HG03064 (cell line): ENCODE data around the gene ACTN4.
"Not testable (repeated sequence)": the region's sequence is repeated elsewhere in the genome, so short reads cannot be mapped to it uniquely, and the experiment has no call there.

ENCODE experiments used
- ATAC-seq: cut with Tn5 transposase; IDR thresholded peaks from one replicate; pipeline ENCODE4 v1.9.1; 2021; ENCODE audit warnings: low read depth; ENCODE audit not compliant: unreplicated experiment

ACTN4 gene

DNA sequence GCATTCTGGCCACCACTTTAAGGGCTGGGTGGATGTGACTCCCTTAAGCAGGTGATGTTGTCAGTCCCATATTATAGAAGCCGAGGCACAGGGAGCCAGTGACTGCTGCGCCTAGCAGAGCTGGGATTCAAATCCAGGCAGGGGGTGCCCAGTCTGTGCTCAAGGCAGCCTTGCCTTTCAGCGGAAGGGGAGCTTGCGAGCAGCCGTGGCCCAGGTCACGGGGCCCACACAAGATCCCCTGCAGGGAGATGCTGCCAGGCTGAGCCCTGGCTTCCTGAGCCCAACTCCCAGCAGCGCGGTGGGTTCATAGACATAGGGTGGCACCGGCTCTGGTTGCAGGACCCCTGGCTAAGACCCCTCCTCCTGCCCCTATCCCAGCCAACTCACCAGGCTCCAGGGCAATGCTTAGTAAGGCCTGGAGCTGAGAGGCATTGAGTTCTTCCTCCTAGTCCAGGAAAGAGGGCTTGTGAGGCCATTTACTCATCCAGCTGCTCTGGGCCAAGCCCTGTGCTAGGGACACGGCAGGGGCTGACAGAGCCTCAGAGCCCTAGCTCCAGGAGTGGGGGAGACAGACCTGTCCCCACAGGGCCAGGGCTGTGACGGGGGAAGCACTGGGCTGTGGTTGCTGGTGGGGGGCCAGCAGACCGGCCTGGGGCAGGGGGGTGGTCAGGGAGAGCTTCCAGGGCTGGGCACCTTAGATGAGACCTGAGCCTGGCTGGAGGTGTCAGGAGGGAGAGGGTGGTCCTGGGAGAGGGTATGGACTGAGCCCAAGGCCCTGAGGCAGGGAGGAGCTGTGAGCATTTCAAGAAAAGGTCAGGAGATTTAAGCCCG lies 87.2 kb downstream of the ACTN4 start:
- ATAC-seq = no peak

DNA sequence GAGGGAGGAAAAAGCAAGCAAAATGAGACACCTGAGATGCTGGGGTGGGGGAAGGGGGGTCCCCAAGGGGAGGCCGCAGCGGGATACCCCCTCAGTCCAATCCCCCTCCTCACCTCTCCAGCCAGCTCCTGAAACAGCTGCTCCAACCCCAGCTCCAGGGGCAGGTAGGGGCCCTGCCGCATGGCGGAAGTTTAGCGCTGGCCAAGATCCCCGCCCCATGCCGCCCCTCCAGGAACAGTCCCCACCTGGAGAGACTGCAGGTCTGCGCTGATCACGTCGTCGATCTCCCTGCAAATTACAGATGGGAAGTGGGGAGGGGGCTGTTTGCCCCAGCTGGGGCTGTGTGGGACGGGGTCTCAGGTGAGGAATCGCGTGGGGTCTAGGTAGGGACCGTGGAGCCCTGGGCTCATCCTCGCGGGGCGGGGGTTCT lies 87.8 kb downstream of the ACTN4 start:
- ATAC-seq = no peak

DNA sequence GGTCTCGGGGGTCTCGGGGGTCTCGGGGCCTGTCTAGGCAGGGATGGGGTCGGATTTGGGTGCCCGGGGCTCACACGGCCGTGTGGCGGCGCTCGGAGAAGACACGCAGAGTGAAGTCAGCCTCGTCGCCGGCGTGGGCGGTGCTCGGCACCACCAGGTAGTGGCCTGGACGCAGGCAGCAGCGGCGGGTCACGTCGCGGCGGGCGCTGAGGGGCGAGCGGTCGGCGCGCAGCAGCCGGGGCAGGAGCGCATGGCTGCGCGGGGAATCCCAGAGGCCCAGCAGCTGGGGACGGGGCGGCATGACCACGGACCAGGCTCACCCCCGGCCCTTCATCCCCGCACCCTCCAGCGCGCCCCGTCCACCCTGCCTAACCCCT lies 88.6 kb downstream of the ACTN4 start:
- no peak for ATAC-seq

DNA sequence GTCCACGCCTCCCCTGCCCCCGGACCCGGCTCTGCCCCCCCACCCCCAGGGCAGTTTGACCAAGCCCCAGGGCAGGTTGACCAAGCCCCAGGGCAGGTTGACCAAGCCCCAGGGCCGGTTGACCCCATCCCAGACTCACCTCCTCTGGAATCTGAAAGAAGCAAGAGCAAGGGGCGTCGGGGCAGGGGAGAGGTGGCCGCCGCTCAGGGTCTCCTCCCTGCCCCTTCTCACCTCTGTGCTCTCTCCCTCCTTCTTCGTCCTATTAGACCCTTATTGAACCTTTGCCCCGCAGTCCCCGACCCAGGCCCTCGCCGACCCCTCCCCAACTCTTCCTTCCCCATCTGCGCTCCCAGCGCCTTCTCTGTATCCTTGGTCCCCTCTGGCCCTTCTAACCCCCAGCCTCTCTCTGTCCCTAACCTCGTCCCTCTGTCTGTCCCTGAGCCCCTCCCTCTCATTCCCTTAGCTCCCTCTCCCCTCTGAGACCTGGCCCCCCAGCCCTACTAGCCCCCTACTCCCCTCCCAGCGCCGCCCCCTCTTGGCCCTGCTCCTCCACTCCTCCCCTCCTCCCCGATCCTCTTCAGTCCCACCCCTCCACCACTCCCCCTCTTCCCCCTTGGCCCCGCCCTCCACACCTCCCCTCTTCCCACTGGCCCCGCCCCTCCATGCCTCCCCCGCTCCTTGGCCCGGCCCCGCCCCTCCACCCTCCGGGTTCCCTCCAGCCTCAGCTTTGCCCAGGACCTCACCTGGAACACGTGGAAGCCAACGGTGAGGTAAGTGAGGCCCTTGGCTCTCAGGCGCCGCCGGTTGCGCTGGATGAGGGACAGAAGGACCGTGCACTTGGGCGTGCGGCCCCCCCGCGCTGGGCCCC lies 89.2 kb downstream of the ACTN4 start:
- no peak for ATAC-seq

DNA sequence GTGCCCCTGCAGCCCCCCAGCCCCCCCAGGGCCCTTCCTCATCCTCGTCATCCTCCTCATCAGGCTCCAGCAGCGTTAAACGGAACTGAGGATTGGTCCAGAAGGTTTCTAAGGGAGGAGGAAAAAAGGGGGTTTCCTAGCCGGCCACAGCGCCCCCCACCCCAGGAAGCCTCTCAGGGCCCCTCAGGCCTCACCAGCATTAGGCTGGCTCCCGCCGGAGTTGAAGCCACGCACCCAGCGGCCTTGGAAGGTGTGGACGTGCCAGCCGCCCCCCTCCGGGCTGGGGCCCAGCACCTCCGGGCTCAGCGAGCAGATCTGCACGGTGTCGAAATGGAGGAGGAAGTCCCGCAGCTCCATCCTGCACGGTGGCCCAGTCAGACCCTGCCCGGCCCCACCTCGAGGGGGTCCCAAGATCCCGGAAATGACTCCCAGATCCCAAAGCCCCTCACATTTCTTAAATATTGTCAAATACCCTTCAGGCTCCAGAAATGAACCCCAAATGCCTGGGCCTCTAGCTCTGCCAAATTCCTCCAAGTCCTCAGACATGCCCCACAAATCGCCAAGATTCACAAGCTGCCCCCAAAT lies 89.9 kb downstream of the ACTN4 start:
- no peak for ATAC-seq

DNA sequence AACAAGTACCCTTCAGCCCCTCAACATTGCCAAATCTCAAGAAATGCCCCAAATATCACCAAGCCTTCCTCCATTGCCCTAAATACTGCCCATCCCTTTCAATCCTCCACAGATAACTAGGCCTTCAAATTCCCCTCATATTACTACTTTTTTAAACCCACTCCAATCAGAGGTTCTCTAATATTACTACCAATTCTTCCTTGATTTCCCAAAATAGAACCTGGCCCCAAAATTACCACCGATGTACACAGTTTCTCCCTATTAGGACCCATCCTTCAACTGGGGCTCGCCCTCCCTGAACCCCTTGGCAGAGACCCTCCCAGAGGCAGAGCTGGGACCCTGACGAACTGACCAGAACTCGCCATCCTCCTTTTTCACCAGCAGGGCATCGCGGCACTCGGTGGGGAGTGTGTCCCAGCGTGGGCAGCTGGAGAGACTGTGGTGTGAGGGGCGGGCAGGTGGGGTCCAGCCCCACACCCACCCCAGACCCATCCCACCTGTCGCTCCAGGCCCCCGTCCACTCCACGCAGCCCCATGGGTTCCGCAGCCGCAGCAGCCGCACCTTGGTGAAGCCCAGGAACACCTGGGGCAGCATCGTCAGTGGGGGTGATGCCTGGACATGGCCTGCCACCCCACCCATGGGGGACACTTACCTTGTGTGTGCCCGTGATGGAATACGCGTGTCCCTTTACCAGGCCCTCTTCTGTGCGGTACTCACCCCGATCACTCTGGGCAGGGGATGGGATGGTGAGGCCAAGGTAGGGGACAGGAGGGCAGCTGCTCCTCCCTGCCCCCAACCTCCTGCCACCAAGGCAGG lies 90.7 kb downstream of the ACTN4 start:
- no peak for ATAC-seq

DNA sequence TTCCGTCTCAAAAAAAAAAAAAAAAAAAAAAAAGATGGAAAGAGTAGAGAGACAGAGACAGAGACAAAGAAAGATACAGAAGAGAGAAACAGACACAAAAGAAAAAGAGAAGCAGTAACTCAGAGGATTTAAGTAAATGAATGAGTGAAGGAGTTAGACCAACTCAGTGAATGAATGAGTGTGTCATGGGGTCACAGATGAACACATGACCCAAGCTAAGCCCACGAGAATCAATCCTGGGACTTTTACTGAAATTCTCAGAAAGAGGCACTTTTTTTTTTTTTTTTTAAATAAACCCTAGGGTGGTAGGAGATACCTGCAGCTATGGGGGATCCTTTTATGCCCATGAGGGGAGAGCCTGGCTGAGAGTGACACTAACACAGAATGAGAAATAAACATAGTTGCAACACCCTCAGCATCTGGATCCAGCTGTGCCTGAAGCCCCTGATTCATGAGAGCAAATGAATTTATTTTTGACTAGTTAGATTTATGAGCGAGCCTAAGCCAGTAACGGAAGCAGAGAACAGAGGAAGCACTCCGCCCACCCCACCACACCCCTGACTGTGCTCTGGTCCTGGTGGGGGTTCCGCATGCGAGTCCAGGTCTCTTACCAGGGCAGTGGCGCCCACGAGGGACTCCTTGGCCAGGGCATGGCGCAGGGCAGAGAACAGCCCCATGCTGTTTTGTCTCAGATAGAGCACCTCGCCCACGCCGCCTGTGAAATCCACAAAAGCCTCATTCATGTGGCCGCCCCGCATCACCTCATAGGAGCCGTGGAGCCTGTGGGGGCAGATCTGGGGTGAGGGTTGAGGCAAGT lies 92.2 kb downstream of the ACTN4 start:
- no peak for ATAC-seq

DNA sequence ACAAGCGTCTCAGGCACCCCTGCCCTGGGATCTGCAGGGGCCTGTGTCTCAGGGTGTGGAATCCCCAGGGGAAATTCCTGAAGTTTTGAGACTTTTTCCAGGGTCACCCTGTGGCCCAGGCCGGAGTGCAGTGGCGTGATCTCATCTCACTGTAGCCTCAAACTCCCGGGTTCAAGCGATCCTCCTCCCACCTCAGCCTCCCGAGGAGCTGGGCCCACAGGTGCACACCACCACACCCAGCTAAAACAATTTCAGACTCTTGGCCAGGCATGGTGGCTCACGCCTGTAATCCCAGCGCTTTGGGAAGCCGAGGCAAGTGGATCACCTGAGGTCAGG lies 92.8 kb downstream of the ACTN4 start:
- no peak for ATAC-seq

DNA sequence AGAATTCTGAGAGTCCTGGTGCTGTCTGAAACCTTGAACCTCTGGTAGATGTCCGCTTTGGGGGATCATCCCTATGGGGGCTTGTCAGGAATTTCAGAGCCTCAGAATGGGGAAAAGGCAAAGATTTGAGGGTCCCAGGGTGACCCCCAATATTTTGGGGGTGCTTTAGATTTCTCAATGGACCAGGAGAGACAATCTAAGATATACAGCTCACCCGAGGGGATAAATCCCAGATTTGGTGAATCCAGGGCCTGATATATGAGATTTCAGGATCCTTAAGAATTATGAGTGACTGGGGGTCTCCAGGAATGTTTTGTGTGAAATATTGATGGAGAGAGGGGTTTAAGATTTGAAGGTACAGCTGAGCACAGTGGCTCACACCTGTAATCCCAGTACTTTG lies 93.5 kb downstream of the ACTN4 start:
- no peak for ATAC-seq

DNA sequence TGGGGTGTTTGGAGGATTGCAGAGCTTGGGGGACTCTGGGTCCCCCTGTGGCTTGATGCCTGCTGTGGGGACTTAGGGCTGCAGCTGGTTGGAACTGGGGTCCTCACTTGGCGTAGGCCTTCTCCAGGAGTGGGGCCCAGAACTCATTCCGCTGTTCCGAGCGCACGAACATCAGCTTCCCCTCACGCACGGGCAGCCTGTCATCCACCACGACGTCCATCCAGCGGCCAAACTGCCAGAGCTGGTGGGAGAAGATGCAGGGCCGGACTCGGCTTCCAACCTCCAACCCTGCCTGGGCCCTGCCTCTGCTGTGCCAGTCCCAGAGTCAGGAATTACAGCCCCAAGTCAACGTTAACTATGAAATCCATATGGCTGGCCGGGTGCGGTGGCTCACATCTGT lies 94.2 kb downstream of the ACTN4 start:
- no peak for ATAC-seq

DNA sequence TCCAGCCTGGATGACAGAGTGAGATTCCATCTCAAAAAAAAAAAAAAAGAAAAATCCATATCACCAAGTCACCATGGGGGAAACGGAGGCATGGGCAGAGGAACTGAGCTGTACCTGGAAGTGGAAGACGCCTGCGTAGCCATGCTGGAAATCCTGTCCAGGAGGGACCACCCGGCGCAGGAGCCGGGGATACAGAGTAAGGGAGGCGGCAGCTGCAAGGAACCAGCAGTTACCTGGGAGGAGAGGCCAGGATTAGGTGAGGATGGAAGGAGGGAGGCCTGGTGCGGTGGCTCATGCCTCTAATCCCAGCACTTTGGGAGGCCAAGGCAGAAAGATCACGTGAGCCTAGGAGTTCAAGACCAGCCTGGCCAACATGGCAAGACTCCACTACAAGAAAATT lies 94.8 kb downstream of the ACTN4 start:
- ATAC-seq = no peak

DNA sequence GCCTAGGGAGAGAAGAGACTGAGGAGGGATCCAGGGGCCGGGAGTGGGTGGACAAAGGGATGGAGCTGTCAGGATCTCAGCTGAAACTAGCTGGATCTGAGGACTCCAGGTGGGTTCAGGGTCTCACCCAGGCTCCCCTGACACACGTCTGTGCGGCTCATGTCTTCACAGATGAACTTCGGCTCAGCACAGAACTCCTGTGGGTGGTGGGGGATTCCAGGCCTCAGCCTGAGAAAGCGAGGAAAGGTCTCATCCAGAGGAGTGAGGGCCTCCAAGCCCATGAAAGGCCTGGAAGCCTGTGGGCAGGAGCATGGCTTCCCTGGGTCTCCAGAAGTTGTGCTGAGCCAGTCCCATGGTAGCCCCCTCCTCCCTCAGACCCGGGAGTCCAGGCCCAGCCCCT lies 95.5 kb downstream of the ACTN4 start:
- no peak for ATAC-seq

DNA sequence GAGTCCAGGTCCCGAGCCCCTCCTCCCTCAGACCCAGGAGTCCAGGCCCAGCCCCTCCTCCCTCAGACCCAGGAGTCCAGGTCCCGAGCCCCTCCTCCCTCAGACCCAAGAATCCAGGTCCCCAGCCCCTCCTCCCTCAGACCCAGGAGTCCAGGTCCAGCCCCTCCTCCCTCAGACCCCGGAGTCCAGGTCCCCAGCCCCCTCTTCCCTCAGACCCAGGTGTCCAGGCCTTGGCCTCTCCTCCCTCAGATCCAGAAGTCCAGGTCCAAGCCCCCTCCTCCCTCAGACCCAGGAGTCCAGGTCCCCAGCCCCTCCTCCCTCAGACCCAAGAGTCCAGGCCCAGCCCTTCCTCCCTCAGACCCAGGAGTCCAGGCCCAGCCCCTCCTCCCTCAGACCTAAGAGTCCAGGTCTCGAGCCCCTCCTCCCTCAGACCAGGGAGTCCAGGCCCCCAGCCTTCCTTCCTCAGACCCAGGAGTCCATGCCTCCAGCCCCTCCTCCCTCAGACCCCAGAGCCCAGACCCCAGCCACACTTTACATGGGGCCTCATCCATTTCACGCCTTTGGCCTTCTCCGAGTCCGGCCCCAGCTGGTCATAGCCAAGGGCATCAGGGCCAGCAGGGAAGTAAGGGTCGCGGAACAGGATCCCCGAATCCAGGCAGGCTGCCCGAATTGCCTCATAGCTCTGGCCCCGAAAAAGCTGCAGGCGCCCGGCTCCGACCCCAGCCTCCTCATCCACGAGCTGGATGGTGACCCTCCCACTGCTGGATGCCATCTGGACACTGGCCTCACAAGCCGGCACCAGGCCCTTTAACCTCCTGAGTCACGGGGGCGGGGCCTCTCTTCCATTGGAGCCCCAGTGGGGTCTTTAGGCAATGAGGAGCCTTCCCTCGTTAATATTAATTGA lies 96.2 kb downstream of the ACTN4 start:
- ATAC-seq = no peak

DNA sequence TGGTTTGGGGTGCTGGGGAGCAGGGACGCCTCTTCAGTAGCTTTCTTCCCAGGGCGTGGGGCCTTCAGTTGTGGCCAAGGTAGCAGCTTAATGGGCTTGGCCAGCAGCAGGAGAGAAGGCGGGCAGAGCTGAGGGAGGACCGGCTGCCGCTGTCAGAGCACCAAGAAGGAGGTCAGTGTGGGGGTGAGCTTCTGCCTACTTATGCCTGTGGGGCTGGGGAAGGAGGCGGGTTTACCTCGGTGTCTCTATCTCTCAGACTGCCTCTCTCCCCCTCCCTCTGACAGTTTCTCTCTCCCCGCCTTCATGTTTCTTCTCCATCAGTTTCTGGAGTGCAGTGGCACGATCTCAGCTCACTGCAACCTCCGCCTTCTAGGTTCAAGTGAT lies 96.8 kb downstream of the ACTN4 start, which contains the start of gene CAPN12:
CAPN12 (minus strand) TSS at position 177 of the 384 bp plus-strand sequence. CDS start 309 bp downstream, outside the sequence.
- ATAC-seq = no peak

DNA sequence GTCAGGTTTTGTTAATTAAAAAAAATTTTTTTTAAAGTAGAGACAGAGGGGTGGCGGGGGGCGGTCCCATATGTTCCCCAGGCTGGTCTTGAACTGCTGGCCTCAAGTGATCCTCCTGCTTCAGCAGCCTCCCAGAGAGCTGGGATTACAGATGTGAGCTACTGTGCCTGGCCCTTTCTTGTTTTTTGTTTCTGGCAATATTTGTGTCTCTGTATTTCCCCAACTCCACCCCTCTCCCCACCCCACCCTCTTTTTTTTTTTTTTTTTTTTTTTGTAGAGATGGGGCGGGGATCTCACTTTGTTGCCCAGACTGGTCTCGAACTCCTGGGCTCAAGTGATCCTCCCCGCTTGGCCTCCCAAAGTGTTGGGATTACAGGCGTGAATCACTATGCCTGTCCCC lies 97.4 kb downstream of the ACTN4 start:
- ATAC-seq = no peak

DNA sequence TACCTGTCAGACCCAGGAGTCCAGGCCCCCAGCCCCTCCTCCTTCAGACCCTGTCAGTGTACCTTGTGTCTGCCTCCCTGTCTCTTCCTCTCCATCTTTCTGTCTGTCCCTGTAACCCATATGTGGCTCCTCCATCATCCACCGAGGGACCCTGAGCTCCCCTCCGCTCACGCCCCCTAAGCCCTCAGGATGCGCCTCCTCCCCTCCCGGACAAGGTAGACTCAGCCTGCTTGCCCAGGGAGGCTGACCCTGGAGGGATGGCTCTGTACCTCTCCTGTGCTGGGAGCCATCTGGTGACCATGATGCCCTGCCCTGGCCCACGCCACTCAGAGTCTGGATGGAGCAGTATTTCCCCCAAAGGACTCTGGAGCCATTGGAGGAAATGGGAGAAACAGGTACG lies 97.9 kb downstream of the ACTN4 start:
- no peak for ATAC-seq

DNA sequence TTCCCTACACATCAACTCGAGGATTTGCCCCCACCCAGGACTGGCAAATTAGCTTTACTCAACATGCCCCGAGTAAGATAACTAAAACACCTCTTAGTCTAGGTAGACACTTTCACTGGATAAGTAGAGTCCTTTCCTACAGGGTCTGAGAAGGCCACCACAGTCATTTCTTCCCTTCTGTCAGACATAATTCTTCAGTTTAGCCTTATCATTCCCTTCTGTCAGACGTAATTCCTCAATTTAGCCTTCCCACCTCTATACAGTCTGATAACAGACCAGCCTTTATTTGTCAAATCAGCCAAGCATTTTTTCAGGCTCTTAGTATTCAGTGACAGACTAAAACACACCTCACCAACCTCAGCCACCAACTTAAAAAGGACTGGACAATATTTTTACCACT lies 106.3 kb downstream of the ACTN4 start:
- ATAC-seq = not testable (repeated sequence)

DNA sequence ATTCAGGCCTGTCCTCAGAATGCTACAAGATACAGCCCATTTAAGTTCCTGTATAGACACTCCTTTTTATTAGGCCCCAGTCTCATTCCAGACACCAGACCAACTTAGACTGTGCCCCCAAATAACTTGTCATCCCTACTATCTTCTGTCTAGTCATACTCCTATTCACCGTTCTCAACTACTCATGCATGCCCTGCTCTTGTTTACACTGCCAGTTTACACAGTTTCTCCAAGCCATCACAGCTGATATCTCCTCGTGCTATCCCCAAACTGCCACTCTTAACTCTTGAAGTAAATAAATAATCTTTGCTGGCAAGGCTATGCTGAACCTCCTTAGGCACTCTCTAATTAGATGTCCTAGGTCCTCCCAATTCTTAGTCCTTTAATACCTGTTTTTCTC lies 106.7 kb downstream of the ACTN4 start:
- ATAC-seq = not testable (repeated sequence)

DNA sequence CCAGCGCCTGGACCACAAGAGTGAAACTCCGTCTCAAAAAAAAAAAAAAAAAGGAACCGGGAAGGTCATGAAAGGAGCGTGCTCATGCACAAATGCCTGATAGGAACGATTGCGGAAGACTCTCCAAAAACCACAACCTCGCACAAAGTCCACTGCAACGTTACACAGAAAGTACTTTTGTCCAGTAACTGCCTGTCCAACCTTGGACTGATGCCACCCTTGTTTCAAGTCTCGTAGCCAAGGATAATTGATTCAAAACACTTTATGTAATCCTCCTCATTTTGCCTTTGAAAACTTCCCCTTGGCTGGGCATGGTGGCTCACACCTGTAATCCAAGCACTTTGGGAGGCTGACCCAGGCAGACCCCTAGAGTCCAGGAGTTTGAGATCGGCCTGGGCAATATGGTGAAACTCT lies 112.1 kb downstream of the ACTN4 start:
- no peak for ATAC-seq
